GM23338 (cell line): ENCODE results near the gene SLFN13. TPM values are rescaled to one million over a fixed set of nuclear protein-coding genes. Genes with fewer than 3 reads are reported as not detected.

Source experiments
- ATAC-seq: fragments of 200-7000 bp; cut with Tn5 transposase; 3 replicates; pipeline ENCODE4 v1.9.1; 2020
- DNase-seq: peaks from one replicate; pipeline ENCODE4 v3.0.0-alpha.2; 2015; ENCODE audit warnings: low spot score
- H2AFZ ChIP-seq: fragments of 200-600 bp; sonication (generic); 2 replicates; pipeline ENCODE4 v1.8.0; 2016; ENCODE audit warnings: antibody characterized with exemption, mild to moderate bottlenecking, moderate library complexity
- H3F3A ChIP-seq: fragments of 200-600 bp; sonication (generic); replicated peaks from 2 replicates; pipeline ENCODE4 v1.8.0; 2017; ENCODE audit warnings: antibody characterized with exemption, mixed run types, low read depth
- H3K27ac ChIP-seq: fragments of 200-600 bp; sonication (generic); 2 replicates; pipeline ENCODE4 v1.6.1; 2016; ENCODE audit warnings: low read depth
- H3K27me3 ChIP-seq: fragments of 200-600 bp; sonication (generic); 2 replicates; pipeline ENCODE4 v1.8.0; 2016; ENCODE audit warnings: mild to moderate bottlenecking, mixed run types, moderate library complexity; ENCODE audit not compliant: insufficient read depth
- H3K36me3 ChIP-seq: fragments of 200-600 bp; sonication (generic); 2 replicates; pipeline ENCODE4 v1.8.0; 2016; ENCODE audit warnings: mild to moderate bottlenecking; ENCODE audit not compliant: insufficient read depth
- H3K4me1 ChIP-seq: fragments of 200-600 bp; sonication (generic); 2 replicates; pipeline ENCODE4 v1.8.0; 2016; ENCODE audit warnings: mild to moderate bottlenecking, moderate library complexity; ENCODE audit not compliant: insufficient read depth
- H3K4me2 ChIP-seq: fragments of 200-600 bp; sonication (generic); 2 replicates; pipeline ENCODE4 v1.7.1; 2017; ENCODE audit warnings: mixed run types
- H3K4me3 ChIP-seq: fragments of 200-600 bp; sonication (generic); 2 replicates; pipeline ENCODE4 v1.6.1; 2016; ENCODE audit warnings: mixed run types
- H3K79me2 ChIP-seq: fragments of 200-600 bp; sonication (generic); replicated peaks from 2 replicates; pipeline ENCODE4 v1.8.0; 2017; ENCODE audit warnings: mild to moderate bottlenecking; ENCODE audit not compliant: insufficient read depth
- H3K9me2 ChIP-seq: fragments of 200-600 bp; sonication (generic); 2 replicates; pipeline ENCODE4 v1.8.0; 2017; ENCODE audit not compliant: insufficient read depth
- H4K20me1 ChIP-seq: fragments of 200-600 bp; sonication (generic); replicated peaks from 2 replicates; pipeline ENCODE4 v1.8.0; 2017; ENCODE audit warnings: mild to moderate bottlenecking; ENCODE audit not compliant: insufficient read depth
- H3K27ac Mint-ChIP-seq: 2 replicates; pipeline ENCODE4 v1.8.0; 2020; ENCODE audit warnings: inconsistent platforms, mild to moderate bottlenecking, moderate library complexity, mixed read lengths
- H3K27me3 Mint-ChIP-seq: 3 replicates; pipeline ENCODE4 v1.8.0; 2022; ENCODE audit warnings: low read depth, mild to moderate bottlenecking, moderate library complexity, mixed read lengths, inconsistent platforms; ENCODE audit not compliant: insufficient read depth, poor library complexity
- H3K36me3 Mint-ChIP-seq: 3 replicates; pipeline ENCODE4 v1.8.0; 2021; ENCODE audit warnings: low read depth, mild to moderate bottlenecking, inconsistent platforms, moderate library complexity, mixed read lengths
- H3K4me1 Mint-ChIP-seq: 3 replicates; pipeline ENCODE4 v1.8.0; 2020; ENCODE audit warnings: mild to moderate bottlenecking, inconsistent platforms, mixed read lengths
- H3K4me3 Mint-ChIP-seq: 3 replicates; pipeline ENCODE4 v1.8.0; 2021; ENCODE audit warnings: moderate library complexity, mild to moderate bottlenecking, inconsistent platforms, mixed read lengths
- H3K9me3 Mint-ChIP-seq: 3 replicates; pipeline ENCODE4 v1.8.0; 2020; ENCODE audit warnings: moderate library complexity, mild to moderate bottlenecking, inconsistent platforms, mixed read lengths
- CREB1 ChIP-seq: fragments of 250-450 bp; sonication (Bioruptor Pico); IDR thresholded peaks from 2 replicates; pipeline ENCODE4 v1.5.0; 2020; ENCODE audit warnings: low read depth, mild to moderate bottlenecking, moderate library complexity
- ETS1 ChIP-seq: IDR thresholded peaks from 2 replicates; pipeline ENCODE4 v1.6.1; 2016; ENCODE audit warnings: antibody characterized with exemption
- EZH2 ChIP-seq: fragments of 200-600 bp; sonication (generic); IDR thresholded peaks from one replicate; pipeline ENCODE4 v1.8.0; 2017; ENCODE audit warnings: antibody characterized with exemption, mild to moderate bottlenecking, low read depth; ENCODE audit not compliant: unreplicated experiment
- EZH2phosphoT487 ChIP-seq: fragments of 200-600 bp; sonication (generic); IDR thresholded peaks from one replicate; pipeline ENCODE4 v1.8.1; 2018; ENCODE audit warnings: antibody characterized with exemption; ENCODE audit not compliant: unreplicated experiment
- JUNB ChIP-seq: IDR thresholded peaks from one replicate; pipeline ENCODE4 v1.6.1; 2016; ENCODE audit warnings: antibody characterized with exemption; ENCODE audit not compliant: unreplicated experiment
- NANOG ChIP-seq: IDR thresholded peaks from 2 replicates; pipeline ENCODE4 v1.6.1; 2016; ENCODE audit warnings: antibody characterized with exemption, borderline replicate concordance
- POLR2AphosphoS5 ChIP-seq: IDR thresholded peaks from 2 replicates; pipeline ENCODE4 v1.6.1; 2016; ENCODE audit warnings: antibody characterized with exemption, low read depth
- STAT1 ChIP-seq: IDR thresholded peaks from one replicate; pipeline ENCODE4 v1.6.1; 2016; ENCODE audit warnings: antibody characterized with exemption; ENCODE audit not compliant: unreplicated experiment
- ZNF114 ChIP-seq: fragments of 250-450 bp; sonication (Bioruptor Pico); IDR thresholded peaks from 2 replicates; pipeline ENCODE4 v1.5.0; 2020; ENCODE audit warnings: mild to moderate bottlenecking, moderate library complexity
- ZNF462 ChIP-seq: fragments of 250-450 bp; sonication (Bioruptor Pico); IDR thresholded peaks from 2 replicates; pipeline ENCODE4 v1.5.0; 2020; ENCODE audit warnings: mild to moderate bottlenecking, moderate library complexity
- polyA plus RNA-seq: library from polyadenylated mRNA; unstranded; fragments of >200 nt; fragmentation: Nextera tagmentation; extraction: Ambion mirVana; gene quantifications from 2 replicates; pipeline ENCODE4 v1.2.1, GENCODE V29; 2016
- total RNA-seq: library from RNA; depleted of rRNA; stranded (reverse); fragments of >200 nt; shearing (Covaris generic); gene quantifications from 2 replicates; pipeline ENCODE4 v1.2.3, GENCODE V29; 2014

The SLFN13 gene
- total and polyA plus RNA-seq, 2 experiments from 2014 or later, result 1.0 to 3.1 TPM

DNA sequence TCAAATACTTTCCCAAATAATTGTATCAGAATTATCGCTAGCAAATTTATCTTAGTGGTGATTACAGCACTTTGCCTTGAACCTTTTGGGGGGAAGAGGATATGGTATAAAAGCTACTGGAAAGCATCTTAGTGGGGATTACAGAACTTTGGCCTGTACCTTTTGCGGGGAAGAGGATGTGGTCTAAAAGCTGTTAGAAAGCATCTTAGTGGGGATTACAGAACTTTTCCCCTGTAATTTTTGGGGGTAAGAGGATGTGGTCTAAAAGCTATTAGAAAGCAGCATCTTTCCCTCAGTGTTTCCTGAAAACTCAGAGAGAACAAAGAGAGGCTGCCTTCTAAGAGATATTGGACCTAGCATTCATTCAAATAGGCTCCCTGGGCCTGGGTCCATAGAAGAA is 20.3 kb downstream of the SLFN13 start (continued):
- TF ChIP-seq ZNF462, result no peak
- TF ChIP-seq CREB1, result no peak
- TF ChIP-seq JUNB, result no peak
- no peak for TF ChIP-seq NANOG

GRCh38 chr17:35423761-35424160 is 24.8 kb downstream of the SLFN13 start:
- H3K27ac Mint-ChIP-seq, result no peak overlapping the region
- Histone ChIP-seq H3K36me3 (no peaks in the 10 kb centered on the region), H3K79me2 (no peaks in the 10 kb centered on the region; the same call in 1 of the 2 replicates), H3K4me1 (peaks cover 6% of the 10 kb centered on the region; the same call in 1 of the 2 replicates), H2AFZ (no peak overlapping the region), H4K20me1 (peaks cover 8% of the 10 kb centered on the region), H3K27me3 (peaks cover 14% of the 10 kb centered on the region; the same call in 1 of the 2 replicates), H3K4me2 (no peak overlapping the region), H3K9me2 (no peaks in the 10 kb centered on the region), H3K4me3 (no peak overlapping the region), H3K27ac (no peak overlapping the region), H3F3A (no peaks in the 10 kb centered on the region)
- ATAC-seq, result no peak
- H3K4me3 Mint-ChIP-seq, result no peak overlapping the region
- no peaks in the 10 kb centered on the region for H3K9me3 Mint-ChIP-seq
- no peaks in the 10 kb centered on the region; the same call in 2 of the 3 replicates for H3K36me3 Mint-ChIP-seq
- peaks cover 11% of the 10 kb centered on the region; the same call in 2 of the 3 replicates for H3K4me1 Mint-ChIP-seq
- H3K27me3 Mint-ChIP-seq, result no peaks in the 10 kb centered on the region
- DNase-seq, result no peak
- TF ChIP-seq ETS1, result no peak
- no peak for TF ChIP-seq STAT1
- TF ChIP-seq ZNF462, result no peak
- no peak for TF ChIP-seq NANOG
- TF ChIP-seq EZH2phosphoT487, result no peak
- TF ChIP-seq JUNB, result no peak
- TF ChIP-seq POLR2AphosphoS5, result no peak
- no peak for TF ChIP-seq ZNF114
- no peak for TF ChIP-seq EZH2
